ENCODE results near the gene AIFM2. TPM values are rescaled to one million over a fixed set of nuclear protein-coding genes. Genes with fewer than 3 reads are reported as not detected.

AIFM2 gene
- polyA plus RNA-seq, 1 of the 3 experiments (the other 2 are of a cell fraction), result 9.5 TPM

- Histone ChIP-seq H3K4me3 (ENCODE audit: low read depth in 2 of 2, low read length in 1 of 2) (no peak overlapping the region), H3K9me3 (no peaks in the 10 kb centered on the region), H2AFZ (ENCODE audit: low read depth) (no peak overlapping the region), H3F3A (replicated peaks; ENCODE audit: insufficient read depth) (no peaks in the 10 kb centered on the region), H4K20me1 (ENCODE audit: insufficient read depth) (no peaks in the 10 kb centered on the region), H3K9ac (no peak overlapping the region), H3K9me2 (no peaks in the 10 kb centered on the region), H3K36me3 (replicated peaks in 1 of 2; ENCODE audit: control insufficient read depth in 1 of 2, insufficient read depth in 2 of 2, low read length in 1 of 2) (peaks cover 4 to 38% of the 10 kb centered on the region in 2 experiments), H3K4me1 (ENCODE audit: control insufficient read depth in 1 of 2, insufficient read depth in 2 of 2, low read depth in 1 of 2, low read length in 1 of 2) (no peaks in the 10 kb centered on the region; a peak in 1 of 4 replicates), H3K27me3 (ENCODE audit: insufficient read depth) (no peaks in the 10 kb centered on the region), H3K4me2 (no peak overlapping the region), H3K27ac (ENCODE audit: low read depth in 2 of 2, low read length in 1 of 2) (no peak overlapping the region), H3K79me2 (ENCODE audit: insufficient read depth) (no peaks in the 10 kb centered on the region)
- DNase-seq, result peak; percentile 67
- ChIA-PET POLR2A (no interaction called here), CTCF (interaction anchor here (0.8 to 16.8 kb wide), 7 partner anchors 11 to 148 kb away, joined by 3 to 184 read pairs (median 7); no protein-coding TSS in a partner anchor)
- WGBS (ENCODE audit: low lambda C conversion rate), result 76% methylated on average over 13 of the region's 22 CpGs
- 0 out of 2 replicates have a peak, but pooled peaks have one; percentile 22 for TF ChIP-seq ZBTB33 (IDR thresholded peaks at IDR 0.05; ENCODE audit: borderline replicate concordance, low read depth)
- TF ChIP-seq CTCF (IDR thresholded peaks at IDR 0.05), result peak; percentile 55
- no peak for TF ChIP-seq TAF1 (IDR thresholded peaks at IDR 0.05; ENCODE audit: borderline replicate concordance, low read depth, low read length)
- peak; percentile 24 for TF ChIP-seq RAD21 (IDR thresholded peaks at IDR 0.05; ENCODE audit: low read length)
Observed at GRCh38 chr10:70106958-70107791, 25.4 kb downstream of the AIFM2 start.

- no peak overlapping the region for H2AFZ ChIP-seq (ENCODE audit: low read depth)
- no peak overlapping the region for H3K9ac ChIP-seq
- no peaks in the 10 kb centered on the region; a peak in 1 of 4 replicates for H3K4me1 ChIP-seq (ENCODE audit: control insufficient read depth in 1 of 2, insufficient read depth in 2 of 2, low read depth in 1 of 2, low read length in 1 of 2)
- no peaks in the 10 kb centered on the region for H4K20me1 ChIP-seq (ENCODE audit: insufficient read depth)
- H3F3A ChIP-seq (replicated peaks; ENCODE audit: insufficient read depth), result no peaks in the 10 kb centered on the region
- DNase-seq, result no peak
- ChIA-PET CTCF (interaction anchor here (1.8 to 16.8 kb wide), 2 partner anchors 16 to 44 kb away, joined by 5 to 184 read pairs; partner anchors contain the start of gene TYSND1), POLR2A (no interaction called here)
- no peaks in the 10 kb centered on the region for H3K9me3 ChIP-seq
- no peaks in the 10 kb centered on the region for H3K79me2 ChIP-seq (ENCODE audit: insufficient read depth)
- no peaks in the 10 kb centered on the region for H3K9me2 ChIP-seq
- WGBS (ENCODE audit: low lambda C conversion rate), result 76% methylated on average over 3 of the region's 3 CpGs
- peaks cover 9 to 38% of the 10 kb centered on the region in 2 experiments for H3K36me3 ChIP-seq (replicated peaks in 1 of 2; ENCODE audit: control insufficient read depth in 1 of 2, insufficient read depth in 2 of 2, low read length in 1 of 2)
- H3K27ac ChIP-seq (ENCODE audit: low read depth in 2 of 2, low read length in 1 of 2), result no peak overlapping the region
- no peak overlapping the region for H3K4me3 ChIP-seq (ENCODE audit: low read depth in 2 of 2, low read length in 1 of 2)
- H3K27me3 ChIP-seq (ENCODE audit: insufficient read depth), result no peaks in the 10 kb centered on the region
- H3K4me2 ChIP-seq, result no peak overlapping the region
- TF ChIP-seq ZBTB33 (IDR thresholded peaks at IDR 0.05; ENCODE audit: borderline replicate concordance, low read depth) (no peak), YY1 (IDR thresholded peaks at IDR 0.05; ENCODE audit: low read depth) (no peak), EZH2phosphoT487 (IDR thresholded peaks at IDR 0.05; ENCODE audit: borderline replicate concordance, low read depth) (no peak), RCOR1 (IDR thresholded peaks at IDR 0.05; ENCODE audit: low read length) (no peak), EP300 (IDR thresholded peaks at IDR 0.05; ENCODE audit: borderline replicate concordance in 1 of 2, low read depth in 1 of 2, low read length in 1 of 2) (no peak), RAD21 (IDR thresholded peaks at IDR 0.05; ENCODE audit: low read length) (no peak), GATA2 (CRISPR knock-in tag; IDR thresholded peaks at IDR 0.05) (no peak), CTCF (IDR thresholded peaks at IDR 0.05) (no peak), USF2 (IDR thresholded peaks at IDR 0.05; ENCODE audit: borderline replicate concordance, low read depth, low read length) (no peak), NFIC (IDR thresholded peaks at IDR 0.05; ENCODE audit: borderline replicate concordance) (no peak), RXRA (IDR thresholded peaks at IDR 0.05; ENCODE audit: borderline replicate concordance, low read depth) (no peak), RFX5 (IDR thresholded peaks at IDR 0.05; ENCODE audit: low read length) (no peak)
Observed at GRCh38 chr10:70101668-70102067, 31.0 kb downstream of the AIFM2 start.
